GM18502 (cell line): Measurements from ENCODE around the gene ST6GALNAC4.
"Not testable (repeated sequence)": the region's sequence is repeated elsewhere in the genome, so short reads cannot be mapped to it uniquely, and the experiment has no call there.

Experiments
- ATAC-seq: cut with Tn5 transposase; IDR thresholded peaks from one replicate; pipeline ENCODE4 v1.9.1; 2021; ENCODE audit warnings: mild to moderate bottlenecking; ENCODE audit not compliant: unreplicated experiment, poor library complexity

Gene ST6GALNAC4

GRCh38 chr9:127895811-127896210 is 21.0 kb downstream of the ST6GALNAC4 start:
- ATAC-seq, result no peak

GRCh38 chr9:127893392-127893791 is 23.4 kb downstream of the ST6GALNAC4 start:
- ATAC-seq, result no peak

- no peak for ATAC-seq
Observed at GRCh38 chr9:127892831-127893230, 24.0 kb downstream of the ST6GALNAC4 start.

- ATAC-seq, result no peak
Observed at GRCh38 chr9:127890053-127890452, 26.8 kb downstream of the ST6GALNAC4 start.

GRCh38 chr9:127887792-127888191 is 29.0 kb downstream of the ST6GALNAC4 start:
- no peak for ATAC-seq

- ATAC-seq, result no peak
Observed at GRCh38 chr9:127886401-127886972, 30.4 kb downstream of the ST6GALNAC4 start.

- no peak for ATAC-seq
Observed at GRCh38 chr9:127885508-127886281, 31.1 kb downstream of the ST6GALNAC4 start.

- no peak for ATAC-seq
Observed at GRCh38 chr9:127884976-127885490, 31.8 kb downstream of the ST6GALNAC4 start.

GRCh38 chr9:127884427-127884911 is 32.4 kb downstream of the ST6GALNAC4 start:
- no peak for ATAC-seq

GRCh38 chr9:127883959-127884358 is 32.9 kb downstream of the ST6GALNAC4 start:
- ATAC-seq, result no peak

- ATAC-seq, result not testable (repeated sequence)
Observed at GRCh38 chr9:127881715-127882114, 35.1 kb downstream of the ST6GALNAC4 start.

- no peak for ATAC-seq
Observed at GRCh38 chr9:127880143-127880542, 36.7 kb downstream of the ST6GALNAC4 start.

GRCh38 chr9:127878652-127879390 is 38.0 kb downstream of the ST6GALNAC4 start:
- no peak for ATAC-seq

GRCh38 chr9:127878001-127878651 is 38.7 kb downstream of the ST6GALNAC4 start:
- no peak for ATAC-seq

GRCh38 chr9:127877566-127877998 is 39.3 kb downstream of the ST6GALNAC4 start, which contains the start of gene AK1:
TSS of gene AK1 (minus strand) at chr9:127877675. CDS start at chr9:127874617, 3,058 bp downstream.
- ATAC-seq, result no peak

GRCh38 chr9:127876764-127877562 is 39.9 kb downstream of the ST6GALNAC4 start:
- ATAC-seq, result no peak

- ATAC-seq, result no peak
Observed at GRCh38 chr9:127876026-127876763, 40.6 kb downstream of the ST6GALNAC4 start.

- ATAC-seq, result no peak
Observed at GRCh38 chr9:127875306-127875966, 41.4 kb downstream of the ST6GALNAC4 start.
